Spleen (tissue), 11 donors: ENCODE measurements around the gene RIPK3. TPM values are rescaled to one million over a fixed set of nuclear protein-coding genes. Genes with fewer than 3 reads are reported as not detected.
"Not testable (repeated sequence)": the region's sequence is repeated elsewhere in the genome, so short reads cannot be mapped to it uniquely, and the experiment has no call there.

Source experiments
- DNase-seq: peaks from one replicate; pipeline ENCODE4 v3.0.0-alpha.2; 2020
- H3K27ac ChIP-seq, 8 donors: fragments of 200-600 bp; sonication (generic) in 7 of 8; 1 replicate in 4 of 8; 2 replicates in 4 of 8; pipeline versions ENCODE4 v1.5.0 to v1.8.0; 2016 to 2021; ENCODE audit warnings: inconsistent platforms in 4 of 8, mild to moderate bottlenecking in 4 of 8, moderate library complexity in 1 of 8
- H3K27me3 ChIP-seq, 7 donors: fragments of 200-600 bp; sonication (generic) in 6 of 7; replicated peaks in 1 of 7; 1 replicate in 4 of 7; 2 replicates in 3 of 7; pipeline versions ENCODE4 v1.5.0 to v1.8.0; 2016 to 2021; ENCODE audit warnings: inconsistent platforms in 3 of 7, mild to moderate bottlenecking in 1 of 7
- H3K36me3 ChIP-seq, 6 donors: fragments of 200-600 bp; sonication (generic) in 5 of 6; 1 replicate in 4 of 6; 2 replicates in 2 of 6; pipeline versions ENCODE4 v1.5.0 to v1.8.0; 2016 to 2021; ENCODE audit warnings: inconsistent platforms in 2 of 6
- H3K4me1 ChIP-seq, 6 donors: fragments of 200-600 bp; sonication (generic) in 5 of 6; 1 replicate in 3 of 6; 2 replicates in 3 of 6; pipeline versions ENCODE4 v1.5.0 to v1.8.0; 2016 to 2021; ENCODE audit warnings: inconsistent platforms in 3 of 6
- H3K4me3 ChIP-seq, 8 donors: fragments of 200-600 bp; sonication (generic) in 7 of 8; 1 replicate in 4 of 8; 2 replicates in 4 of 8; pipeline versions ENCODE4 v1.5.0 to v1.8.0; 2016 to 2021; ENCODE audit warnings: inconsistent platforms in 4 of 8, mild to moderate bottlenecking in 4 of 8, moderate library complexity in 2 of 8
- H3K9me3 ChIP-seq, 8 donors: fragments of 200-600 bp; sonication (generic) in 7 of 8; 1 replicate in 4 of 8; 2 replicates in 4 of 8; pipeline versions ENCODE4 v1.5.0 to v1.8.0; 2016 to 2021; ENCODE audit warnings: inconsistent platforms in 4 of 8
- POLR2A ChIP-seq, 3 donors: fragments of 450-650 bp; IDR thresholded peaks; one replicate each; pipeline ENCODE4 v1.5.1; 2017; ENCODE audit warnings: antibody characterized with exemption in 3 of 3, mild to moderate bottlenecking in 1 of 3
- POLR2AphosphoS5 ChIP-seq, 3 donors: sonication (generic); formaldehyde crosslinking; IDR thresholded peaks; one replicate each; pipeline ENCODE4 v1.5.1; 2017; ENCODE audit warnings: antibody characterized with exemption in 3 of 3
- WGBS, 5 donors: extraction: QIAGEN DNeasy Blood & Tissue Kit in 3 of 5; methylation state at CpG; one replicate each; pipeline versions ENCODE4 v1.1.5 to v1.1.7; 2013 to 2018; 5-methylcytosine and 5-hydroxymethylcytosine counted together
- intact Hi-C: fragments of 100-400 bp; cut with DNase I; formaldehyde crosslinking; loops from one replicate; pipeline ENCODE4 v1.15.0; 2023; ENCODE audit warnings: low total_unique reads
- polyA plus RNA-seq, 3 donors: library from polyadenylated mRNA; stranded (reverse); fragments of 200-250 nt; gene quantifications; one replicate each; pipeline ENCODE4 v1.2.1, GENCODE V29; 2013
- total RNA-seq, 7 donors: library from RNA; depleted of rRNA in 3 of 7; stranded (reverse); fragments of >200 nt in 3 of 7; fragmentation: NEBNext Ultra II Directional in 4 of 7; extraction: Animal tissue kit (Norgen Biotek cat#: 25700) in 4 of 7; gene quantifications; one replicate each; pipeline versions ENCODE4 v1.1.0 to v1.2.1, GENCODE V29; 2016 to 2021
- TF ChIP-seq, protein P1 (sequence below), 11 experiments: fragments of 200-600 bp in 7 of 11; fragments of 450-650 bp in 4 of 11; sonication (generic) in 4 of 11; IDR thresholded peaks in 8 of 11; conservative IDR thresholded peaks in 3 of 11; 1 replicate in 7 of 11; 2 replicates in 4 of 11; pipeline versions ENCODE4 v1.4.0 to v1.8.0; 2016 to 2021; ENCODE audit warnings: antibody characterized with exemption in 11 of 11, inconsistent platforms in 4 of 11, mild to moderate bottlenecking in 1 of 11
- donor health status: healthy with polysubstance abuse.
- donor health status: DM: no; HTN: no; CAD: no; lungs with moderate emphysema.
- donor health status: DM: no; HTN: no; CAD: no.
- donor health status: Bipolar disorder and iron deficiency.
- donor health status: healthy.
- donor health status: DM: no; HTN: no; CAD: no.
- donor health status: DM: yes; HTN: yes; CAD: no.

Gene RIPK3
- total and polyA plus RNA-seq, 10 donors: 14.0 to 42.4 (median 28.4) TPM

DNA sequence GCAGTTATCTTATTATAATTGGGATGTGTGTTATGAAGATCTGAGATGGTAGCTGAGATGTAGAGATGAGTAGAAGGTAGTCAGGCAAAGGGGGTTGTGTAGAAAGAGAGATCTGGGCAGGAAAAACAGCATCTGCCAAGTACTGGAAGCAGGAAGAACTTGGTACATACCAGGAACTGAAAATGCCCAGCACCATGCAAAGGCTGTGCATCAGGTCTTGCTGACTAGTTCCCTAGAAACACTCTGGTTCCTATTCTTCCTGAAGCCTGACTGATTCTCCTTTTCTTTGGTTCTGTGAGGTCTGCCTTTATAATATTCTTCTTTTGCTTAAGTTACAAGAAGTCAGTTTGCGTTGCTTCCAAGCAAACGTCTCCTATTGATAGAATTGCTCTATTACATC is 21.5 kb upstream of the RIPK3 start:
- intact Hi-C loops: loop anchor here (10.0 kb wide), 1 partner anchor 53 kb away; no protein-coding TSS in a partner anchor
- Histone ChIP-seq H3K4me3 (no peak overlapping the region), H3K9me3 (peaks cover 0 to 4% (median 0%) of the 10 kb centered on the region in 8 donors), H3K27ac (no peak overlapping the region), H3K27me3 (peaks cover 0 to 35% (median 0%) of the 10 kb centered on the region in 7 donors), H3K4me1 (peaks cover 8 to 16% (median 15%) of the 10 kb centered on the region in 6 donors), H3K36me3 (no peaks in the 10 kb centered on the region)
- WGBS, 5 donors: 77 to 94% (median 88%) methylated on average over 2 of the region's 2 CpGs
- TF ChIP-seq, protein P1, sequence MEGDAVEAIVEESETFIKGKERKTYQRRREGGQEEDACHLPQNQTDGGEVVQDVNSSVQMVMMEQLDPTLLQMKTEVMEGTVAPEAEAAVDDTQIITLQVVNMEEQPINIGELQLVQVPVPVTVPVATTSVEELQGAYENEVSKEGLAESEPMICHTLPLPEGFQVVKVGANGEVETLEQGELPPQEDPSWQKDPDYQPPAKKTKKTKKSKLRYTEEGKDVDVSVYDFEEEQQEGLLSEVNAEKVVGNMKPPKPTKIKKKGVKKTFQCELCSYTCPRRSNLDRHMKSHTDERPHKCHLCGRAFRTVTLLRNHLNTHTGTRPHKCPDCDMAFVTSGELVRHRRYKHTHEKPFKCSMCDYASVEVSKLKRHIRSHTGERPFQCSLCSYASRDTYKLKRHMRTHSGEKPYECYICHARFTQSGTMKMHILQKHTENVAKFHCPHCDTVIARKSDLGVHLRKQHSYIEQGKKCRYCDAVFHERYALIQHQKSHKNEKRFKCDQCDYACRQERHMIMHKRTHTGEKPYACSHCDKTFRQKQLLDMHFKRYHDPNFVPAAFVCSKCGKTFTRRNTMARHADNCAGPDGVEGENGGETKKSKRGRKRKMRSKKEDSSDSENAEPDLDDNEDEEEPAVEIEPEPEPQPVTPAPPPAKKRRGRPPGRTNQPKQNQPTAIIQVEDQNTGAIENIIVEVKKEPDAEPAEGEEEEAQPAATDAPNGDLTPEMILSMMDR (IDR thresholded peaks at IDR 0.05 in 8 of 11, conservative IDR thresholded peaks at IDR 0.05 in 3 of 11): no peak
- TF ChIP-seq POLR2AphosphoS5 (IDR thresholded peaks at IDR 0.05) (no peak), POLR2A (IDR thresholded peaks at IDR 0.05) (no peak)
- DNase-seq: no peak

DNA sequence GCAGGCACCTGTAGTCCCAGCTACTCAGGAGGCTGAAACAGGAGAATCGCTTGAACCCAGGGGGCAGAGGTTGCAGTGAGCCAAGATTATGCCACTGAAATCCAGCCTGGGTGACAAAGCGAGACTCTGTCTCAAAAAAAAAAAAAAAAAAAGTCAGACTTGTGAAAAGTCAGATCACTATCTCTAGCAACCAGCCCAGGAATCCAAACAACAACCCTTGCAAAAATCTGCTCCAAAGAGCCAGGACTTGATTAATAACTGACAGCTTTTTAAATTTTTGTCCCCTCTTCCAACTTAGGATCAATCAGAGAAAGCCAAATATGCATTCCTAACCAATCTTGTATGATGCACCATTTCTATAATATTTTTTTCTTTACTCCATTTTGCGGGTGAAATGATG is 20.5 kb upstream of the RIPK3 start:
- DNase-seq: no peak
- Histone ChIP-seq H3K27me3 (peaks cover 0 to 24% (median 0%) of the 10 kb centered on the region in 7 donors), H3K4me3 (no peak overlapping the region), H3K27ac (no peak overlapping the region), H3K36me3 (no peaks in the 10 kb centered on the region), H3K9me3 (peaks cover 0 to 4% (median 0%) of the 10 kb centered on the region in 8 donors), H3K4me1 (peaks cover 1 to 6% (median 5%) of the 10 kb centered on the region in 6 donors)
- 85 to 95% (median 92%) methylated on average over 3 of the region's 3 CpGs for WGBS, 5 donors
- TF ChIP-seq POLR2AphosphoS5 (IDR thresholded peaks at IDR 0.05): no peak
- no peak for TF ChIP-seq POLR2A (IDR thresholded peaks at IDR 0.05)
- TF ChIP-seq, protein P1 (IDR thresholded peaks at IDR 0.05 in 8 of 11, conservative IDR thresholded peaks at IDR 0.05 in 3 of 11): no peak
- intact Hi-C loops: loop anchor here (10.0 kb wide), 1 partner anchor 55 kb away; no protein-coding TSS in a partner anchor

DNA sequence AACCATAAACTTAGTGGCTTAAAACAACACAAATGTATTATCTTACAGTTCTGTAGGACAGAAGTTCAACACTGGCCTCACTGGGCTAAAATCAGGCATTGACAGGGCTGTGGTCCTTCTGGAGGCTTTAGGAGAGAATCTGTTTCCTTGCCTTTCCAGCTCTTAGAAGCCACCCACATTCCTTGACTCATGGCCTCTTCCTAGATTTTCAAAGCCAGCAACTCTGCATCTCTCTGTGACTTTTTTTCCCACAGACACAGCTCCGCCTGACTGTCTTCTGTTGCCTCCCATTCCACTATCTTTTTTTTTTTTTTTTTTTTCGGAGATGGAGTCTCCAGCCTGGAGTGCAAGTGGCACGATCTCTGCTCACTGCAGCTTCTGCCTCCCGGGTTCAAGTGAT is 16.4 kb upstream of the RIPK3 start:
- Histone ChIP-seq H3K4me3 (no peak overlapping the region), H3K9me3 (peaks cover 0 to 4% (median 0%) of the 10 kb centered on the region in 8 donors), H3K27ac (no peak overlapping the region), H3K4me1 (no peaks in the 10 kb centered on the region), H3K27me3 (peaks cover 0 to 25% (median 0%) of the 10 kb centered on the region in 7 donors), H3K36me3 (no peaks in the 10 kb centered on the region)
- TF ChIP-seq POLR2A (IDR thresholded peaks at IDR 0.05) (no peak), POLR2AphosphoS5 (IDR thresholded peaks at IDR 0.05) (no peak)
- TF ChIP-seq, protein P1 (IDR thresholded peaks at IDR 0.05 in 8 of 11, conservative IDR thresholded peaks at IDR 0.05 in 3 of 11): no peak
- WGBS, 5 donors: 85 to 99% (median 91%) methylated on average over 4 of the region's 4 CpGs
- DNase-seq: no peak
- intact Hi-C loops: no loop called here

DNA sequence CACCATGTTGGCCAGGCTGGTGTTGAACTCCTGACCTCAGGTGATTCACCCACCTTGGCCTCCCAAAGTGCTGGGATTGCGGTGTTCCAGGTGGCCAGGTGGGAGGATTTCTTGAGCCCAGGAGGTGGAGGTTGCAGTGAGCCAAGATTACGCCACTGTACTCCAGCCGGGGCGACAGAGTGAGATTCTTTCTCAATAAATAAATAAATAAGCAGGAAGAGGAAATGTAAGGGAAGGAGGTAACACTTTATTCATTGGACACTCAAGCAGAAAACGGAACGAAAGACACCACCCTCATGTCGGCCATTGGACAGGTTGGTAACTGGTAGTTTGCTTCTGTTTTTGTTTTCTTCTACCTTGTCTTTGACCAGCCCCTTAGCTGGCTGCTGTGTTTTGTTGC is 15.2 kb upstream of the RIPK3 start:
- H3K9me3 ChIP-seq: peaks cover 0 to under 1% (median 0%) of the 10 kb centered on the region in 8 donors
- 71 to 85% (median 80%) methylated on average over 7 of the region's 7 CpGs for WGBS, 5 donors
- H3K4me3 ChIP-seq: no peak overlapping the region
- no peak for DNase-seq
- H3K4me1 ChIP-seq: no peaks in the 10 kb centered on the region
- intact Hi-C loops: no loop called here
- TF ChIP-seq, protein P1 (IDR thresholded peaks at IDR 0.05 in 8 of 11, conservative IDR thresholded peaks at IDR 0.05 in 3 of 11): no peak
- TF ChIP-seq POLR2AphosphoS5 (IDR thresholded peaks at IDR 0.05) (no peak), POLR2A (IDR thresholded peaks at IDR 0.05) (no peak)
- no peaks in the 10 kb centered on the region for H3K36me3 ChIP-seq
- peaks cover 0 to 37% (median 0%) of the 10 kb centered on the region in 7 donors for H3K27me3 ChIP-seq
- H3K27ac ChIP-seq: no peak overlapping the region

DNA sequence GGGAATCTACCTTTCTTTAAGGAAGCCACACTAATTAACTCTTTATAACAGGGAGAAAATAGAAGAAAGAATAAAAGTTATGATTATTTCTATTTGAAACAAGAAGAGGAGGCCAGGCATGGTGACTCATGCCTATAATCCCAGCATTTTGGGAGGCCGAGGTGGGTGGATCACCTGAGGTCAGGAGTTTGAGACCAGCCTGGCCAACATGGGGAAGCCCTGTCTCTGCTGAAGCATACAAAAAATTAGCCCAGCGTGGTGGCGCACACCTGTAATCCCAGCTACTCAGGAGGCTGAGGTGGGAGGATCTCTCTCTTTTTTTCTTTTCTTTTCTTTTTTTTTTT is 14.7 kb upstream of the RIPK3 start:
- H3K4me1 ChIP-seq, H3K9me3 ChIP-seq, H3K4me3 ChIP-seq, H3K27ac ChIP-seq, H3K36me3 ChIP-seq, intact Hi-C loops, DNase-seq: not testable (repeated sequence)
- H3K27me3 ChIP-seq: peaks cover 0 to 37% (median 0%) of the 10 kb centered on the region in 7 donors
- WGBS, 5 donors: 77 to 95% (median 91%) methylated on average over 3 of the region's 3 CpGs
